BJ (cell line): ENCODE results near the gene CYP4A11. TPM values are rescaled to one million over a fixed set of nuclear protein-coding genes. Genes with fewer than 3 reads are reported as not detected.

Experiments used
- polyA plus RNA-seq: library from polyadenylated mRNA; depleted of rRNA; stranded (reverse); fragments of >200 nt; gene quantifications from 2 replicates; pipeline ENCODE4 v1.2.3, GENCODE V29; 2011; rRNA removed
- small RNA-seq: library from RNA; depleted of rRNA; stranded (forward); fragments of <200 nt; gene quantifications from one replicate; pipeline ENCODE3, GENCODE V24; 2012; ENCODE audit warnings: low replicate concordance, low read depth; ENCODE audit not compliant: insufficient read length

The CYP4A11 gene
- polyA plus RNA-seq, 1 experiment, result not detected

Small RNA genes lying within 50 kb of the gene (small RNA-seq; reads per million reads assigned to genes)
- not detected for gene CYP4A26P

Other genes with a start within 250 kb of the CYP4A11 start
- 30.4 and 49.4 TPM in 2 replicates for gene EFCAB14, start 222.4 kb downstream of the CYP4A11 start, polyA plus RNA-seq
- not detected in 2 replicates for gene CYP4B1, start 142.4 kb downstream of the CYP4A11 start, polyA plus RNA-seq
- not detected in 2 replicates for gene CYP4X1, start 82.2 kb upstream of the CYP4A11 start, polyA plus RNA-seq
- not detected in 2 replicates for gene CYP4Z1, start 125.8 kb upstream of the CYP4A11 start, polyA plus RNA-seq
- not detected in 2 replicates for gene CYP4A22, start 196.0 kb upstream of the CYP4A11 start, polyA plus RNA-seq
- gene PDZK1IP1, start 248.6 kb upstream of the CYP4A11 start, polyA plus RNA-seq, result not detected in 2 replicates